K562 (cell line): ENCODE results near the gene ATXN3. TPM values are rescaled to one million over a fixed set of nuclear protein-coding genes. Genes with fewer than 3 reads are reported as not detected.

Experiments
- CBFA2T3 ChIP-seq: fragments of 450-650 bp; IDR thresholded peaks from 2 replicates; pipeline ENCODE4 v1.6.1; 2017
- CEBPG ChIP-seq, 3 experiments: fragments of 200-800 bp in 1 of 3; sonication (Bioruptor generic) in 1 of 3; sonication (generic) in 1 of 3; formaldehyde crosslinking in 1 of 3; IDR thresholded peaks in 2 of 3; conservative IDR thresholded peaks in 1 of 3; 2 replicates each; pipeline versions ENCODE4 v1.6.1 to v1.8.0; 2016 to 2022; ENCODE audit warnings: missing compliant biosample characterization in 2 of 3, missing genetic modification characterization in 2 of 3, mild to moderate bottlenecking in 1 of 3, missing genetic modification reagents in 1 of 3
- CHD2 ChIP-seq: IDR thresholded peaks from 2 replicates; pipeline ENCODE4 v1.6.1; 2011; ENCODE audit warnings: low read depth, low read length
- CSDE1 ChIP-seq, 2 experiments: fragments of 450-650 bp; IDR thresholded peaks; 2 replicates each; pipeline ENCODE4 v1.6.1; 2016; ENCODE audit warnings: mild to moderate bottlenecking in 1 of 2
- EWSR1 ChIP-seq: fragments of 450-650 bp; IDR thresholded peaks from 2 replicates; pipeline ENCODE4 v1.6.1; 2018; ENCODE audit warnings: borderline replicate concordance, mild to moderate bottlenecking, low read depth, moderate library complexity; ENCODE audit not compliant: partially characterized antibody
- FOXK1 ChIP-seq: sonication (generic); formaldehyde crosslinking; IDR thresholded peaks from 2 replicates; pipeline ENCODE4 v1.8.0; 2022; ENCODE audit warnings: missing genetic modification reagents, mild to moderate bottlenecking, borderline replicate concordance
- HDAC1 ChIP-seq, 2 experiments: fragments of 450-650 bp; IDR thresholded peaks; 2 replicates each; pipeline ENCODE4 v1.6.1; 2016 to 2017; ENCODE audit warnings: inconsistent platforms in 1 of 2, mild to moderate bottlenecking in 1 of 2, moderate library complexity in 1 of 2
- MEF2A ChIP-seq: IDR thresholded peaks from 2 replicates; pipeline ENCODE4 v1.6.1; 2011; ENCODE audit warnings: low read depth, mild to moderate bottlenecking, low read length, moderate library complexity; ENCODE audit not compliant: control insufficient read depth
- MTA1 ChIP-seq: fragments of 450-650 bp; IDR thresholded peaks from 2 replicates; pipeline ENCODE4 v1.6.1; 2017; ENCODE audit warnings: borderline replicate concordance
- PCBP2 ChIP-seq: fragments of 200-400 bp; formaldehyde crosslinking; IDR thresholded peaks from 2 replicates; pipeline ENCODE4 v1.6.1; 2018; ENCODE audit warnings: low read length, low read depth, mild to moderate bottlenecking, moderate library complexity; ENCODE audit not compliant: poor library complexity, severe bottlenecking
- PHTF2 ChIP-seq: fragments of 250-450 bp; sonication (Bioruptor Pico); IDR thresholded peaks from 2 replicates; pipeline ENCODE4 v1.5.0; 2021; ENCODE audit warnings: mild to moderate bottlenecking
- RBM25 ChIP-seq: fragments of 200-400 bp; formaldehyde crosslinking; IDR thresholded peaks from 2 replicates; pipeline ENCODE4 v1.6.1; 2018; ENCODE audit warnings: low read length, low read depth, moderate library complexity; ENCODE audit not compliant: severe bottlenecking
- XRCC5 ChIP-seq: fragments of 200-400 bp; formaldehyde crosslinking; IDR thresholded peaks from 2 replicates; pipeline ENCODE4 v1.6.1; 2017; ENCODE audit warnings: low read depth, mild to moderate bottlenecking, low read length
- ZNF253 ChIP-seq: fragments of 250-450 bp; sonication (Bioruptor Pico); conservative IDR thresholded peaks from 2 replicates; pipeline ENCODE4 v1.6.1; 2021; ENCODE audit warnings: mild to moderate bottlenecking
- ZNF57 ChIP-seq: fragments of 450-650 bp; formaldehyde crosslinking; IDR thresholded peaks from 2 replicates; pipeline ENCODE4 v1.4.0; 2020; ENCODE audit warnings: mild to moderate bottlenecking, moderate library complexity
- polyA plus RNA-seq, 8 experiments: library from polyadenylated mRNA; depleted of rRNA in 4 of 8; stranded (reverse) in 5 of 8; unstranded in 3 of 8; fragments of >200 nt; fragmentation: Nextera tagmentation in 2 of 8; fragmentation: Illumina TruSeq in 1 of 8; extraction: Ambion mirVana in 2 of 8; extraction: Trizol in 1 of 8; gene quantifications; 2 replicates each; pipeline versions ENCODE4 v1.2.1 to v1.2.3, GENCODE V29; 2011 to 2014; ENCODE audit warnings: inconsistent platforms in 1 of 8, missing spikeins in 1 of 8
- total RNA-seq, 7 experiments: library from RNA; depleted of rRNA in 6 of 7; stranded (reverse); fragments of >200 nt in 6 of 7; fragmentation: Illumina TruSeq in 2 of 7; extraction: Trizol in 2 of 7; gene quantifications; 2 replicates each; pipeline versions ENCODE4 v1.2.1 to v1.2.3, GENCODE V29; 2011 to 2021; ENCODE audit warnings: low replicate concordance in 1 of 7
- TF ChIP-seq, protein P1 (sequence below): sonication (generic); formaldehyde crosslinking; IDR thresholded peaks from 2 replicates; pipeline ENCODE4 v1.8.1; 2023; ENCODE audit warnings: missing genetic modification reagents, mild to moderate bottlenecking, borderline replicate concordance
- TF ChIP-seq, protein P2 (sequence below): sonication (generic); formaldehyde crosslinking; IDR thresholded peaks from 2 replicates; pipeline ENCODE4 v1.8.0; 2022; ENCODE audit warnings: mild to moderate bottlenecking, low read depth, missing genetic modification reagents
- TF ChIP-seq, protein P3 (sequence below): fragments of 250-450 bp; sonication (Bioruptor Pico); IDR thresholded peaks from 2 replicates; pipeline ENCODE4 v1.8.0; 2022; ENCODE audit warnings: inconsistent platforms, mild to moderate bottlenecking, moderate library complexity, borderline replicate concordance
- TF ChIP-seq, protein P4 (sequence below): fragments of 450-650 bp; formaldehyde crosslinking; IDR thresholded peaks from 2 replicates; pipeline ENCODE4 v1.4.0; 2020; ENCODE audit warnings: mild to moderate bottlenecking, mixed read lengths

ATXN3 gene
- total and polyA plus RNA-seq, 9 of the 15 experiments (the other 6 are each of a cell fraction or from before 2014, with no cell fraction given) = 11.3 to 25.0 (median 14.6) TPM

DNA sequence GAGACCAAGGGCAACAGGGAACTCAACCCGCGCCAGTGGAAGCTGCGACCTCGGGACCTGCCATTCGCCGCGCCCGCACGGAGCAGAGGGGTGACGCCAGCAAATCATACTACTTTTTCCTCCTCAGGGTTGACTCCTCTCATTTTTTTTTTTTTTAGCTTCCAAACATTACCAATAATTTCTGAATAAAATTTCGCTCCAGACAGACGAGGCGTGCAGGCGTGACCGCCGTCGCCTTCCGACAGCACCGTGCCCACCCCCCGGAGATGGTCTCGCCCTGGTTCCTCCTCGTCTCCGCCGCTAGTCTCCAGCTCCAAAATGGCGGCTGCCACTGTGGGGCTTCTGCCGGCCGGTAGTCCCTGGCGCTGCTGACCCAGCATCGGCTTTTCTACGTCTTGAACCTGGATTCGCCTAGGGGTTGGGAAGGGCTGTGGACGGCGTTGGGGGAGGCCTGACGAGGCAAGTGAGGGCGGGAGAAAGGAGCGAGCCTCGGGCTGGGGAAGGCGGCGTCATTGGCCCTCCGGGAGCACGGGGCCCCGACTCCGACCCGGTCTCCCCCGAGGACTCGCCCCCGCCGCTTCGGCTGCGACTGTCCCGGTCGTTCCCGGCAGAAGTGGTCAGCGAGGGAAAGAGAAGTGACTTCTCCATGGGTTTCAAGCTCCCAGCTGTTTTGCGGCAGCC is 15.4 kb upstream of the ATXN3 start, which contains the start of the genes CPSF2 and NDUFB1 (continued):
- TF ChIP-seq ZNF253 (CRISPR knock-in tag) (no peak), CHD2 (no peak), HDAC1 (IDR thresholded peaks at IDR 0.05) (no peak), CBFA2T3 (no peak), EWSR1 (no peak), PHTF2 (no peak), RBM25 (no peak), ZNF57 (CRISPR knock-in tag) (no peak), MTA1 (no peak), CEBPG (CRISPR knock-in tag; IDR thresholded peaks at IDR 0.05) (no peak), CEBPG (tag; conservative IDR thresholded peaks at IDR 0.05 in 1 of 2, IDR thresholded peaks at IDR 0.05 in 1 of 2) (no peak), FOXK1 (CRISPR knock-in tag) (no peak), XRCC5 (no peak), PCBP2 (no peak), MEF2A (no peak), CSDE1 (IDR thresholded peaks at IDR 0.05) (peak in 1 of 2 experiments; percentile 73; a peak in 2 of 4 replicates)
- TF ChIP-seq, protein P1, sequence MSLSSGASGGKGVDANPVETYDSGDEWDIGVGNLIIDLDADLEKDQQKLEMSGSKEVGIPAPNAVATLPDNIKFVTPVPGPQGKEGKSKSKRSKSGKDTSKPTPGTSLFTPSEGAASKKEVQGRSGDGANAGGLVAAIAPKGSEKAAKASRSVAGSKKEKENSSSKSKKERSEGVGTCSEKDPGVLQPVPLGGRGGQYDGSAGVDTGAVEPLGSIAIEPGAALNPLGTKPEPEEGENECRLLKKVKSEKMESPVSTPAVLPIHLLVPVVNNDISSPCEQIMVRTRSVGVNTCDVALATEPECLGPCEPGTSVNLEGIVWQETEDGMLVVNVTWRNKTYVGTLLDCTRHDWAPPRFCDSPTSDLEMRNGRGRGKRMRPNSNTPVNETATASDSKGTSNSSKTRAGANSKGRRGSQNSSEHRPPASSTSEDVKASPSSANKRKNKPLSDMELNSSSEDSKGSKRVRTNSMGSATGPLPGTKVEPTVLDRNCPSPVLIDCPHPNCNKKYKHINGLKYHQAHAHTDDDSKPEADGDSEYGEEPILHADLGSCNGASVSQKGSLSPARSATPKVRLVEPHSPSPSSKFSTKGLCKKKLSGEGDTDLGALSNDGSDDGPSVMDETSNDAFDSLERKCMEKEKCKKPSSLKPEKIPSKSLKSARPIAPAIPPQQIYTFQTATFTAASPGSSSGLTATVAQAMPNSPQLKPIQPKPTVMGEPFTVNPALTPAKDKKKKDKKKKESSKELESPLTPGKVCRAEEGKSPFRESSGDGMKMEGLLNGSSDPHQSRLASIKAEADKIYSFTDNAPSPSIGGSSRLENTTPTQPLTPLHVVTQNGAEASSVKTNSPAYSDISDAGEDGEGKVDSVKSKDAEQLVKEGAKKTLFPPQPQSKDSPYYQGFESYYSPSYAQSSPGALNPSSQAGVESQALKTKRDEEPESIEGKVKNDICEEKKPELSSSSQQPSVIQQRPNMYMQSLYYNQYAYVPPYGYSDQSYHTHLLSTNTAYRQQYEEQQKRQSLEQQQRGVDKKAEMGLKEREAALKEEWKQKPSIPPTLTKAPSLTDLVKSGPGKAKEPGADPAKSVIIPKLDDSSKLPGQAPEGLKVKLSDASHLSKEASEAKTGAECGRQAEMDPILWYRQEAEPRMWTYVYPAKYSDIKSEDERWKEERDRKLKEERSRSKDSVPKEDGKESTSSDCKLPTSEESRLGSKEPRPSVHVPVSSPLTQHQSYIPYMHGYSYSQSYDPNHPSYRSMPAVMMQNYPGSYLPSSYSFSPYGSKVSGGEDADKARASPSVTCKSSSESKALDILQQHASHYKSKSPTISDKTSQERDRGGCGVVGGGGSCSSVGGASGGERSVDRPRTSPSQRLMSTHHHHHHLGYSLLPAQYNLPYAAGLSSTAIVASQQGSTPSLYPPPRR (CRISPR knock-in tag) = no peak
- TF ChIP-seq, protein P2, sequence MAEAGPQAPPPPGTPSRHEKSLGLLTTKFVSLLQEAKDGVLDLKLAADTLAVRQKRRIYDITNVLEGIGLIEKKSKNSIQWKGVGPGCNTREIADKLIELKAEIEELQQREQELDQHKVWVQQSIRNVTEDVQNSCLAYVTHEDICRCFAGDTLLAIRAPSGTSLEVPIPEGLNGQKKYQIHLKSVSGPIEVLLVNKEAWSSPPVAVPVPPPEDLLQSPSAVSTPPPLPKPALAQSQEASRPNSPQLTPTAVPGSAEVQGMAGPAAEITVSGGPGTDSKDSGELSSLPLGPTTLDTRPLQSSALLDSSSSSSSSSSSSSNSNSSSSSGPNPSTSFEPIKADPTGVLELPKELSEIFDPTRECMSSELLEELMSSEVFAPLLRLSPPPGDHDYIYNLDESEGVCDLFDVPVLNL = no peak
- TF ChIP-seq, protein P3, sequence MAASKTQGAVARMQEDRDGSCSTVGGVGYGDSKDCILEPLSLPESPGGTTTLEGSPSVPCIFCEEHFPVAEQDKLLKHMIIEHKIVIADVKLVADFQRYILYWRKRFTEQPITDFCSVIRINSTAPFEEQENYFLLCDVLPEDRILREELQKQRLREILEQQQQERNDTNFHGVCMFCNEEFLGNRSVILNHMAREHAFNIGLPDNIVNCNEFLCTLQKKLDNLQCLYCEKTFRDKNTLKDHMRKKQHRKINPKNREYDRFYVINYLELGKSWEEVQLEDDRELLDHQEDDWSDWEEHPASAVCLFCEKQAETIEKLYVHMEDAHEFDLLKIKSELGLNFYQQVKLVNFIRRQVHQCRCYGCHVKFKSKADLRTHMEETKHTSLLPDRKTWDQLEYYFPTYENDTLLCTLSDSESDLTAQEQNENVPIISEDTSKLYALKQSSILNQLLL (CRISPR knock-in tag) = no peak
- TF ChIP-seq, protein P4, sequence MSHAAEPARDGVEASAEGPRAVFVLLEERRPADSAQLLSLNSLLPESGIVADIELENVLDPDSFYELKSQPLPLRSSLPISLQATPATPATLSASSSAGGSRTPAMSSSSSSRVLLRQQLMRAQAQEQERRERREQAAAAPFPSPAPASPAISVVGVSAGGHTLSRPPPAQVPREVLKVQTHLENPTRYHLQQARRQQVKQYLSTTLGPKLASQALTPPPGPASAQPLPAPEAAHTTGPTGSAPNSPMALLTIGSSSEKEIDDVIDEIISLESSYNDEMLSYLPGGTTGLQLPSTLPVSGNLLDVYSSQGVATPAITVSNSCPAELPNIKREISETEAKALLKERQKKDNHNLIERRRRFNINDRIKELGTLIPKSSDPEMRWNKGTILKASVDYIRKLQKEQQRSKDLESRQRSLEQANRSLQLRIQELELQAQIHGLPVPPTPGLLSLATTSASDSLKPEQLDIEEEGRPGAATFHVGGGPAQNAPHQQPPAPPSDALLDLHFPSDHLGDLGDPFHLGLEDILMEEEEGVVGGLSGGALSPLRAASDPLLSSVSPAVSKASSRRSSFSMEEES (CRISPR knock-in tag) = no peak
